C4-2B (cell line): ENCODE results near the gene SMIM24.

Experiments used
- H3K27ac ChIP-seq: fragments of 450-650 bp; 2 replicates; pipeline ENCODE4 v1.5.1; 2017
- CTCF ChIP-seq: fragments of 450-650 bp; conservative IDR thresholded peaks from 2 replicates; pipeline ENCODE4 v1.5.1; 2017; ENCODE audit warnings: mild to moderate bottlenecking
- ZFX ChIP-seq: fragments of 450-650 bp; IDR thresholded peaks from 2 replicates; pipeline ENCODE4 v1.6.1; 2017

The SMIM24 gene

DNA sequence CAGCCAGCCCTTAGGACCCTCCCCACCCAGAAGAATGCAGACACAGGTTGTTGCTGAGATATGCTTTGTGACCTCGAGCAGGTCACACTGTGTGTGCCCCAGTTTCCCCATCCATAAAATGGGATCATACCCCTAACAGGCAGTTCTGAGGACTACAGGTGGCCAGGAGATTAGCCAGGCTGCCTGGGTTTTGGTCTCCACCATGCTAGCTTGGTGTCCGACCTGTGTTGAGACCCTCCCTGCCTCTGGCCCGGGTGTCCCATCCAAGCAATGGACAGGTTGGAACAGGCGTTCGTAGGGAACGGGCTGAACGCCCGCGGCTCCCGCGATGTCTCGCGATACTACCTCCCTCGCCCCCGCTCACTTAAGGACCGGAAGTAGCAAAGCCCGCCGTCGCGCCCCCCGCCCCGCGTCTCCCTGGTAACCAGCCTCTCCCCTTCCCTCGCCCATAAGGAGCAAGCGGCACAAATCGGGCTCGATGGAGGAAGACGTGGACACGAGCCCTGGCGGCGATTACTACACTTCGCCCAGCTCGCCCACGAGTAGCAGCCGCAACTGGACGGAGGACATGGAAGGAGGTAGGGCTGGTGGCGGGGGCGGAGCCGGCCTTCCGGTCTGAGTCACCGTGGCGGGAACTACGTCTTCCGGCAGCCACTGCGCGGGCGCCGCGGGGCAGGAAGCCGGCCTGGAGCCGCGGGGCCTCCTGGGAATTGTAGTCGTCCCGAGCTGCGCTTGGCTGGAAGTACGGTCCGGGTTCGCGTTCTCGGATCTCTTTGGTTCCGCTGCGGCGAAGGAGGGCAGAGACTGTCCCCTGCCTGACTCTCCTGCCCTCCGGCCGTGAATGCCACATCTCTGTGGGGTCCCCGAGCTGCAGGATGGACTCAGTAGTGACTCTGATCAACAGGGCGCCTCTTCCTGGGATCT lies 45.4 kb downstream of the SMIM24 start:
- peak overlapping the region; percentile 74 for H3K27ac ChIP-seq
- no peak for TF ChIP-seq CTCF
- no peak for TF ChIP-seq ZFX

- peak overlapping the region; percentile 74 for H3K27ac ChIP-seq
- TF ChIP-seq CTCF (no peak), ZFX (no peak)
These were observed 46.4 kb downstream of the SMIM24 start for GRCh38 chr19:3433805-3434540.

DNA sequence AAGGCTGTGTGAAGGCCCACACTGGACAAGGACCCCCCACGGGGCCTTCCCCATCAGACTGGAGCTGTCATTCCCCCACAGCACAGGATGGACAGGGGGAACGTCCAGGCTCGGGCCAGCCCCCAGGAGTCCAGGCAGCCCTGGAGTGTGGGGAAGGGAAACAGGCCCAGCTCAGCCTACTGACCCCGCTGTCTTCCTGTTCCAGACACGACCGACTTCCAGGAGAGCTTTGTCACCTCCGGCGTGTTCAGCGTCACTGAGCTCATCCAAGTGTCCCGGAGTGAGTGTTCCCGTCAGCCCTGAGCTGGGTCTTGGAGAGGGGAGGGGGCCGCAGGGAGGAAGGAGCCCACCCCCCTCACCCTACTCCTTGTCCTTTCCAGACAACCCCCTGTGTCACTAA lies 47.0 kb downstream of the SMIM24 start:
- no peak for TF ChIP-seq ZFX
- no peak for TF ChIP-seq CTCF
- H3K27ac ChIP-seq = no peak overlapping the region

DNA sequence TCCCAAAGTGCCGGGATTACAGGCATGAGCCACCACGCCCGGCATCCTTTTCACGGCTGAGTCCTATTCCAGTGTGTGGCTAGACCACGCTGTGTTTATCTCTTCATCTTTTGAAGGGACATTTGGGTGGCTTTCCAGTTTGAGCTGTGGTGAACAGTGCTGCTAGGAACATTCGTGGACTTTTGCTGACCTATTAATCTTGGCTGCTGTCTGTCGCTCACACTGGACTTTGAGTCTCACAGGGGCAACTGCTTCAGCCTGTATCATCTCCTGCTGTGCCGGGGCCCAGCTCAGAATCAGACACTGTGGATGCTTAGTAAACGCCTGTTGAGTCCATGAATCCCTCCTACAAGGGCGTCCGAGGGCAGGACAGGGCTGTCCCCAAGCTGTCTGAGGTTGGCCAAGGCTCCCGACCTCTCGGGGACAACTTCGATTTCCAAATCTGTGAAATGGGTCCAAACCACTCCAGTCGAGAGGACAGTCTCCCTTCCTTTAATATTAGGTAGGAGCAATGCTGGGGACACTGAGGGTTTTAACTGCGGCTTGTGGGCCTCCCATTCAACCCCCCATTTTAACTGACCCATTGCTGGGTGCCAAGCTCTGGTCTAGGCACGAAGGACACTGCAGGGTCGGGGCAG lies 48.4 kb downstream of the SMIM24 start:
- no peak for TF ChIP-seq CTCF
- no peak for TF ChIP-seq ZFX
- no peak overlapping the region; the same call in 1 of the 2 replicates for H3K27ac ChIP-seq

DNA sequence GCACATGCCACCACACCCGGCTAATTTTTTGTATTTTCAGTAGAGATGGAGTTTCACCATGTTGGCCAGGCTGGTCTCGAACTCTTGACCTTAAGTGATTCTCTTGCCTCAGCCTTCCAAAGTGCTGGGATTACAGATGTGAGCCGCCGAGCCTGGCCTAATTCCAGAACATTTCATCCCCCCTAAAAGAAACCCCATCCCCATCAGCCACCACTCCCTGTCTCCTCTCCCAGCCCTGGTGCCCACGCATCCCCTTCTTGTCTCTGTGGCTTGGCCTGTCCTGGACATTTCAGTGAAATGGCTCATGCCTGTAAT lies 50.0 kb downstream of the SMIM24 start:
- H3K27ac ChIP-seq = peak overlapping the region; percentile 88

DNA sequence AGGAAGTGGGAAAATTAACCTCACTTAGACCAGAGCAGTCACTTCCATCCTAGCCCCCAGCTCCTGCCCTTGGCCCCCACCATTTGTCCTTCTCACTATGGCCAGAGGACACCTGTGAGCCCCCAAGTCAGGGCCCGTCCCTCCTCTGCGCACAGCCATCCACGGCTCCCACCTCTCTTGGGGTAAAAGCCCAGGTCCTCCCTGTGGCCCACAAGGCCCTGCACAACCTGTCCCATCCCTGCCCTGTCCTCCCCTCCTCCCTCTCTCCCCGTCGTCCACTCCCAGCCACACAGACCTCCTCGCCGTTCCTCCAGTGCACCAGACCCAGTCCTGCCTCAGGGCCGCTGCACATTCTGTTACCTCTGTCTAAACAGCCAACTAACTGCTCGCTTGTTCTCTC lies 53.9 kb downstream of the SMIM24 start:
- no peak overlapping the region for H3K27ac ChIP-seq
- TF ChIP-seq ZFX (no peak), CTCF (no peak)
